Stimulated activated CD8-positive, alpha-beta memory T cell treated with anti-CD3 and anti-CD28 coated beads, Interleukin-7, amount 100 ng/mL, for 4 hours (primary cell): ENCODE results near the gene SLC2A9.
"Not testable (repeated sequence)": the region's sequence is repeated elsewhere in the genome, so short reads cannot be mapped to it uniquely, and the experiment has no call there.

Source experiments
- DNase-seq, 2 donors: peaks; one replicate each; pipeline ENCODE4 v3.0.0-alpha.2; 2020; ENCODE audit warnings: low read depth in 2 of 2

Gene SLC2A9

DNA sequence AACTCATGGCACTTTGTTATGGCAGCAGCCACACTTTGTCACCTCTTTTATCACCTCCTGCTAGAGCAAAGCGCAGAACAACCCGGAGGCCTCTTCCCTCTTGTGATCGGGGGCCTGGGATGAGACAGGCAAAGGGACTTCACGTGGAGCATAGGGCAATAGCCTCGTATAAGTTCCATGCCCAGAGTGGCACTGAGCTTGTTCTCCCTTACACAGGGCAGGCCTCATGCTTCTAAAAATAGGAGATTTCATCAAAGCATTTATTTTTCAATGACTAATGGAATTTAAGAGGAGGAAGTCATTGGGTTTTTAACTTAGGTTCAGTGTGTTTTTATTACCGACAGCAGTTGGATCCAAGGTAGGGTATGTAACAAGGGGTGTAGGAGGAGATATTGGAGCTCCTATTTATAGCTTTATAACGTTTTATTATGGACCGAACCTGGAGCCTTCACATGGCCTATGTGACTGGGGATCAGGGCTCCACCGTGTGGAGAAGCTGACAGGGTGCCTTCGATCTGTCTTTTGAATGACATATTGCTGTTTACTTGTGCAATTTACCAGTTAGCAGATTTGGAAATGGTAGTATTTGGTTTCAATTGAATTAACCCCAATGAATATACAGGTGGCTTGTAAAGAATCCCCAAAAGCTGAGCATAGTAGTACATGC, 93.8 kb downstream of the SLC2A9 start:
- no peak for DNase-seq

DNA sequence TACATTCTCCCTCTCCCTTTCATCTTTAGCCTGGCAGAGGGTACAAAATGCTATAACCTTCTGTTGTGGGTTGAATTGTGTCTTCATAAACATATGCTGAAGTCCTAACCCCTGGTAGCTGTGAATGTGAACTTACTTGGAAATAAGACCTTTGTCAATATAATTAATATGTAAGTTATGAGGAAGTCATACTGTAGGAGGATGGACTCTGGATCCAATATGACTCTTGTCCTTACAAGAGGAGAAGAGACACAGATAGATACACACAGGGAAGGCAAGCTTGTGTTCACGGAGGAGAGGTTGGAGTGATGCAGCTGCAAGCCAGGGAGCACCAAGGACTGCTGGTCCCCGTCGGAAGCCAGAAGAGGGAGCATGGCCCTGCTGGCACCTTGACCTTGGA, 94.7 kb downstream of the SLC2A9 start:
- no peak for DNase-seq

DNA sequence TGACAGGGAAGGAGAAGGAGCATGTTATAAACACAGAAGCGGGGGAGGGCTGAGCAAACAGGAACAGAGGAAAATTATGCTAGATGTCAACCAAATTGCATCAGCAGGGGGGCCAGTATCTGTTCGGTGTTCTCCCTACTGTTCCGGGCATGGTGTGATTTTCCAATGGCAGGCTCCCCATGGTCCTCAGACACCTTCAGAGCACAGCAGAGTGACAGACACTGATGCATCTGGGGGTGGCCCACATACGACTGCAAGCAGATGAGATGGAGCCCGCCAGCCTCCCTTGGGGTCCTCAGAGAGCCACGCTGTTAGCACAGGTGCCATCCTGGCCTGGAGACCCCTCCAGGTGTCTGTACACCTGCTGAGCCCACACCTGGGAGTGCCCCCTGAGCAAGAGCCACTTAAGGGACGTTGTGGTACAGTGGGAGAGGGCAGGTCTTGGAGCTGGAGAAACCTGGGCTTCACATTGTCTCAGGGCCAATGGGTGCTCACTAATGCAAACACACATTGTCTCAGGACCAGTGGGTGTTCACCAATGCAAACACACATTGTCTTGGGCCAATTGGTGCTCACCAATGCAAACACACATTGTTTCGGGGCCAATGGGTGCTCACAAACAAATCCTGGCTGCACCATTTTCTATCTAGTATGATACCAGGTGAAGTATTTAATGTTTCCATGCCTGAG, 95.4 kb downstream of the SLC2A9 start:
- no peak for DNase-seq

DNA sequence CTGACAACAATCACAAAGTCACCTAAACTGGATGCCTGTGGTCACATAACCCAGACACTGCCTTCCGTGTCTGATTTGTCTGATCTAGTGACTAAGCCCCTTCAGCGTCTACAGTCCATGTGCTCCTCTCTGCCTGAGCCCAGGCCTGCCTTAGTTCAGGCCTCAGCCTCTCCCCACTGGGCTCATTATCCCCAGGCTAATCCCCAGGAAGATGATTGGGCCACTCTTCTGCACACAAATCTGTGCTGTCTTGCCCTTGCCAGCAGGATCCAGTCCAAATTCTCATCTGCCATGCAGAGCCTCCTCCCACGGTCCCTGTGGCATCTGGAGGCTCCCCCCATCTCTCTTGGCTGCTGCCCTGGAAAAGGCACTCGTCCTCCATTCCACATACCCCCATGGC, 96.5 kb downstream of the SLC2A9 start:
- no peak for DNase-seq

DNA sequence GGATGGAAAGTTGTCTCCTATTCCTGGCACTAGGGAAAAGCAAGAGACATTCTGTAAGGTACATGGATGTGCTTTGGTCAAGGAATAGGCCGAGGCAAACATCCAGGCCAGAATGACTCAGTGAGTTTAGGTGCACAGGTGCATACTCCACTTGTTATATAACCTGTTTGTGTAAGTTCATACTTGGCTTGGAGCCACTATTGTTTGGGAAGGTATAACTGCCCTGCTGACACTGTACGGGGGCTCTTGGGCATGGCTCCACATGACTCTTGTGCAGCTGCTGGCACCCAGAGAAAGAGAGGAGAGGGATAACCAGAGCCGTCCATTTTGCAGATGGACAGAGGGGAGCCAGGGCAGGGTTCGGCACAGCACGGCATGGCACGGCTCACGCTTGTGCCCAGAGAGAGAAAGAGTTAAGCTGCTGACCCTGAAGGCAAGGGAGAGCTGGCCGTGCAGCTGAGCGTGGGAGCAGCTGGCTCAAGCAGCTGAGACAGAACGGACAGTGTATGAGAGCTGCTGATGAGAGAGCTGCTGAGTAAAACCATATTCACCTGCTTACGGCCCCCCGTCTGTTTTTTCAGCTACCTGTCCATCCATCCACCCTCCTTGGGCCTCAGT, 98.0 kb downstream of the SLC2A9 start:
- DNase-seq, result no peak

DNA sequence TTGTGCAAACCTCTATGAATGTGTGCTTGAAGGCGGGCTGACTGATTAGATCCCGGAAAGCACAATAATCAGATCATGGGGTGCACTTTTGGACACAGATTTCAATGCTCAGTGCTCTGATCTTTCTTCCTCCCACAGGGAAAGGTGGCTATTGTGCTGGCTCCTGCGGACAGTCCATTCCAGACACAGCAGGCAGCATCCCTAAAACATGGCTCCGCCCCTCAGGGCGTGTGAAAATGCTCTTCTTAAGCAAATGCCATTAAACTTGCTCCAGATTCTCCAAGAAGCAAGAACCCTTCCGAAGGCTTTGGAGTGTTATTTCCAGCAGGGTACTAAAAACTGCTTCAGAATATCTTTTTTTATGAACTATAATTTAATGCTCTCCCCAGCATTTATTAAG, 100.0 kb downstream of the SLC2A9 start:
- DNase-seq, result no peak

DNA sequence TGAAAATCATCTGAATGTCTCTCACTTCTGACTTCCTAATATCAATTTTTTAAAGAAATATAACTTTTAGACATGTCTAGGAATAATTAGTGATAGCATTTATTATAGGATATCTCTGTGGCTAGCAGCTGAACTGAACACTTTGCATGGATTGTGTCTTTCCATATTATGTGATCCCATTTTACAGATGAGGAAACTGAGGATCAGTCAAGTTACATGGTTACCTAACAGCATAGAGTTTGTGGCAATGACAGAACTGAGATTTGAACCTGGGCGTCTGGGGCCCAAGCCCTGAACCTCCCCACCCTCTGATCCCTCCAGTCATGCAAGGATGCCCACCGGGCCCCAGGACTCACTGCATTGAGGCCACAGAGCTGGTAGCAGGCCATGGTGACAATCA, 101.3 kb downstream of the SLC2A9 start:
- no peak for DNase-seq

DNA sequence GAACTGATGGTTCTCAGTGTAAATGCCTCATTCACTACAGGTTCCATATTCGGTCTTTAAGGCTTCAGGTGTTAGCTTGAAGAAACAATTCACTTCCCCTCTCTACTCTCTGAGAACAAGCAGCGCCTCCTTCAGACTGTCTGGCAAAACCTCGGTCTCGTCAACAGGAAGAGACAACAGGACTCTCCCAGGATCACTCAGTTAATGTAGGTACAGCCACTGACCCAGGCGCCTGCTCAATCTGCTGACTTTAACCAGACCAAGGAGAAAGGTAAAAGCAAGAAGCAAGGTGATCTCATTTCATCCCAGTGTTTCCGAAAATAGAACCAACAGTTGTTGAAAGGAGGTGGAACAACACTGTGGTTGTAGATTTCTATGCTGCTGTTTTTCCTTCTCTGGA, 102.2 kb downstream of the SLC2A9 start:
- no peak for DNase-seq

DNA sequence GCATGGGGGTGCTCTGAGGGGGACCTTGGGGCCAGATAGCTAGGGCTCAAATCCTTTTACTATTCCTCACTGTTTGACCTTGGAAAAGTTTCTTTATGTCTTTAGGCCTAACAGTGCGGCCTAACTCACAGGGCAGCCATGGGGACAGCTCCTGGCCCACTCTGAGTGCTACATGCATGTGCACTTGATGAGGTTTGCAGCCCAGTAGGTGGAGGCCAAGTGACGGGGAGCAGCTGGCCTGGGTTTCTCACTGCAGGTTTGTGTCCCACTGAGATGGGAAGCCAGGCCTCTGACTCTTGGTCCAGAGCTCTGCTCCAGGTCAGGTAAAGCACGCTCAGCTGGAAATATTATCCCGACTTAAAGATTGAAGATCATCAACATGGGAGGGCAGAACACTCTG, 102.8 kb downstream of the SLC2A9 start:
- DNase-seq, result no peak

DNA sequence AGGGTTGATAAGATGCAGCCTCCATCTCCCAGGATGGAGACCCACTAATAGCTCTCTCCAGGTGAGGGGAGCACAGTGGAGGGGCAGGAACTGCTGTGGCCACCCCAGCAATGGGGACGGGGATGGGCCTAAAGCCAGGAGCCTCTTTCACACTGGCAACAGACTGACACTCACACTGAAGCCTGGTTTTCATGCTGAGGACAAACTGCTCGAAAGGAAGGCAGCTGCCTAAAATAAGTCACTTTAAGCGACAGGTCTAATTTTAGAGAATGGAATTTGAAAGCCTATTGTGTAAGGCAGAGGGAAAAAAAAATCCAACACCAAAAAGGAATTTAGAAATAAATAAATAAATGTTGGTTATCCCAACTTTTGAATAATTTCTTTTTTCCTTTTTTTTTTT, 104.4 kb downstream of the SLC2A9 start:
- DNase-seq, result no peak

DNA sequence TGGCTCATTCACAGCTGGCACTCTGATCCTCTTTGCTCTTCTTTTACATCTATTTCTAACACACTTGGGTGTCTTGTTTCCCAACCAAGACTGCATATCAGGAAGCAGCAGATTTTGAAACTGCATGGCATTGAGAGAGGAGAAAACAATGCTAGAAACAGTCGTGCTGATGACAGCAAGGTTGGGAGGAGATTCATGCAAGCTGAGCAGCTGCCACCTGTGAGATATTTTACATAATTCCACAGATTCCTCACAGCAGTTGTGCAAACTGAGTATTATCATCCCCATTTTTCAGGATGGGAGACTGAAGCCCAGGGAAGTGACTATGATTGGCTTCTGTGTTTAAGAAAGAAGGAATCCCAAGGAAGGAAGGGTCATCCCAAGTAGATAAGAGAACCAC, 105.0 kb downstream of the SLC2A9 start:
- no peak for DNase-seq

DNA sequence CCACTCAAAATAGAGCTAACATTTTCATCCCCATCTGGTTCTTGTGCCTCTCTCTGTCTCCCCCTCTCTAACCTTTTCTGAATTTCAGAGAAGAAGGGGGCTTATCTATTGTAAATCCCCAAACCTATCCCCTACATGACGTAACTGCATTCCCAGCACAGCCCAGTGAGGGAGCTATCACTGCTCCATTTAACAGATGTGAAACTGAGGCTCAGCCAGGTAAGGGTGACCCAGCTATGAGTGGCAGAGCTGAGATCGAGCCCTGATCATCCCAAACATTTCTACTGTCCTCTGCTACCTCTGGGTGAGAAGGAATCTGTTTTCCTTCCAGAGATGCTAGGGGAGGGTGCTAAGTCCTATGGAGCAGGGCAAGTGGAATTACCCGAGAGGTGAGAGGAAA, 107.5 kb downstream of the SLC2A9 start:
- no peak for DNase-seq

DNA sequence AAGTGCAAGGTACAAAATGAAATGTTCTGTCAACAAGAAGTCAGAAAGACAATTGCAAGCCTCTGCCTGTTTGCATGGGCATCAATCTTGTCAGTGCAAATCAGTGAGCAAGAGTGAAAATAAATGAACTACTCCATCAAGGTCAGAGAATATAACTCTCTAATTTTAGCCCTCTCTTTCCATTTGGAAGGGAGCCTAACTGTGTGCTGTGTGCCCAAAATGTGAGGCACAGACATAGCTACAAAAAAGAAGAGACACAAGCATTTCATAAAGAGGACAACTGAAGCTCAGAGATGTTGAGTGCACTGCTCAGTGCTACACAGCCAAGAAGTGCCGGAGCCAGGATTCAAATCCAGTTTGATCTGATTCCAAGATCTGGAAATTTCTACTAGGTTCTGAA, 114.3 kb downstream of the SLC2A9 start:
- DNase-seq, result no peak

DNA sequence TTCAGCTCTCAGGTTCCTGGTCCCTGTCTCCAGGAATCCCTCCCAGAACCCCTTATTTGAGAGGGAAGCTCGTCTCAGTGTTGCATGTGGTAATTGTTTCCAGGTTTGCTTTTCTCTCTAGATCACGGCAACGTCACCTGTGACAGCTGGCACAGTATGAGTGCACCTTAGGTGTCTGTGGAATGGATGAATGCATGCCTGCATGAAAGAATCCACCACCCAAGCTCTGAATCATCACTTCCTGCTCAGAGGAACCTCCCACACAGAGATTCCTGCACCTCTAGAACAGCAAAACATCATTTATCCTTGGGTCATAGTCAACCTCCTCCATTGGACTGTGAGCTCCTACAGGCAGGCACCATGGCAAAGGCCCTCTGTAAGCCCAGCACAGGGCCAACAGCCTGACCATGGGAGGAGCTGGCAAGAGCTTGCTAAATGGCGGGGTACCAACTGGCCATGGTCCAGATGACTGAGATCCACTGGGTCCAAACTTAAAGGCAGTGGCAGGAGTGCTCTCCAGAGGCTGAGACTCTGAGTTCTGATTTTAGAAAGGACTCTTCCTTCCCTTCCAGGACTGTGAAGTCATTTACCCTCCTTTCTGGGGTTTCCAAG, 116.2 kb downstream of the SLC2A9 start:
- no peak for DNase-seq

DNA sequence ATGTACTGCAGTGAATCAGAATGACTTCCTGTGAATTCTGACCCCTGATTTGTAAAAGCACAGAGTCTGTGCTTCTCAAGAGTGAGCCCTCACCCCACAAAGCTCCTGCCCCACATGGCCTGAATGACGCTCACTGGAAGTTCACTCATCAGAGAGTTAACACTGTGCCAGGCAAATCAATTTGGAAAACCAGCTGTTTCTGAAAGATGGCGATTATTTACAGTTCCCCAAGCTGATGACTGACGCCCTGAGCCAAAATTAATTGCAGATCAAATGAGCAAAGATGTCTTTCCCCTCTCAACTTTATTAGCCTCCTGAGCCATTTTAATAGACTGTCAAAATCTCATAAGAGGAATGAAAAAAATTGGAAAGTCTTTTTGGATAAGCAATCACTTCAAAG, 118.0 kb downstream of the SLC2A9 start:
- no peak for DNase-seq

DNA sequence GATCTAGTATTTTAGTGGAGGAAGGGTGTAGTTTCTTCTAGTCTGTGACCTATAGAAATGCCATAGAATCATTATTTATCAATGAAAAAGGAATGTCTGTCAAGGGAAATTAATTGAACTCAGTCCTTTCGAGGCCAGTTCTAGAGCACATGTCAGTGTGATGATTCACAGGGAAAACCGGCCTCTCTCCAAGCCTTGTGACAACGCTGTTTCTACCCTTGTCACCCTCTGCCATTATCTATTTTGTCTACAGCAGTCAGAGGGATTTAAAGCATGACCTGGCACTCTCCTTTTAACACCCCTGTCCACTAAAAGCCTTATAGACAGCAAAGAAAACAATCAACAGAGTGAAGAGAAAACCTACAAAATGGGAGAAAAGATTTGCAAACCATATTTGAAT, 120.0 kb downstream of the SLC2A9 start:
- no peak for DNase-seq

DNA sequence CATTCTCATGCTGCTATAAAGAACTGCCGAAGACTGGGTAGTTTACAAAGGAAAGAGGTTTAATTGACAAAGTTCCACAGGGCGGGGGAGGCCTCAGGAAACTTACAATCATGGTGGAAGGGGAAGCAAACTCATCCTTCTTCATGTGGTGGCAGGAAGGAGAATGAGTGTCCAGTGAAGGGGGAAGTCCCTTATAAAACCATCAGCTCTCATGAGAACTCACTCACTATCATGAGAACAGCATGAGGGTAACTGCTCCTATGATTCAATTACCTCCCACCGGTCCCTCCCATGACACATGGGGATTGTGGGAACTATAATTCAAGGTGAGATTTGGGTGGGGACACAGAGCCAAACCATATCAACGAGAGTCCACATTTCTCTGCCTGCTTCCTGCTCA, 120.7 kb downstream of the SLC2A9 start:
- DNase-seq, result not testable (repeated sequence)

DNA sequence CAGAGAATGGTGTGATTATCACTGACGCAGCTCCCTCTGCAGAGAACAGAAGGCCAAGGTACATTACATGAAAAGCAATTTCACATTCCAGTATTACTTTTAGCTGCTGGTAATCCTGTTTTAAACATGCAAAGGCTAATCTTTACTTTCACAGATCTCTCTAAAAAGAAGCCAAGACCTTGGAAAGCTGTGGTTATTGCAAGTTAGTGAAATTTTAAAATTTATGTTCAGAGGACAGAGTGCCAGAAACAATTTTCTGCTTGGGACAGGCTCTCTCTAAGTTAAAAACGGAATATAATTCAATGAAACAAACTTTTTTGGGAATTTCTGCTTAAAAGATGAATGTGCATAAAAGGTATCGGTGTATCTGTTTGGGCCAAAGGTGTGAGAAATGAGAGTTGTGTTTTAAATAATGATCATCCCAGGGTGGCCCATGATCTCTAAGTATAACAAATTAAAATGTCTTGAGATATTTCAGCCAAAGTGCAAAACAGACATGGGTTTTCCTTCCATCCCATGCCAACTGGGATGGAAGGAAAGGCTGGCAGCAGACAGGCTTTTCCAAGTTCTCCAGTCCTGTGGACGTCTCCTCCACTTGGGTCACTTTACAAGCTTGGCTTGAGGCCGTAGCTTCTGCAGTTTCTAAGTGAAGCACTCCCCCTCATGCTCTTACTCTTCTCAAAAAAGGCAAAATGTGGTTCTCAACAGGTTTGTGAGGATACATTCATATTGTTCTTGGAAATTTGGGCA, 121.8 kb downstream of the SLC2A9 start:
- DNase-seq, result no peak

DNA sequence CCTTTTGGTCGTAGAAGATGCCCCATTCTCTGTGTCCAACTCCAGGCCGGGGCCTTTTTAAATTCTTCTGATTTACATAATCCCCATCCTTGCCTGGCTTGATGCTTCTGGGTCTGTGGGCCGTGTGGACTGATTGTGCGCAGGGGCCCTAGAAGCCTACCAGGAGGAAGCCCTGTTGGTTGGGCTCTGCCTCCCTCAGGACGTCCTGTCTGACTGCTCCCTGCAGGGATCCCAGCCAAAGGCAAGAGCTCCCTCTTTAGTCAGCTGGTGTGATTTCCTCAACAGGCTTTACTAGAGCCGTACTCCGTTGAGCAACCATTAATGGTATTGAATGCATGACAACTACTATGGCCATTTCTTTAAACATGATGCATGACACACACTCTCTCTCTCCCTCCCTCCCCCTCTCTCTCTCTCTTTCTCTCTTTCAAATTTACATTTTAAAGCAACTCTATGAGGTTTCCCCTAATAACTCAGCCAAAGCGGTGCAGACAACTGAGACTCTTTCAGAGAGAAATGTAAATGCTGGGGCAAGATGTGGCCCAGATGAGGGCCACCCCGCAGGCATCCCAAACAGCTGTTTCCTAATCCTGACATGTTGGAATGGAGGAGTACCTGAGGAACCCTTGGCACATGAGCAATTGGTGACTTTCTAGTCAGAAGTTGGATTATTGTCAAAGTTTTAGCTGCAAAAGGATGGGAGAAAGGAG, 122.5 kb downstream of the SLC2A9 start:
- no peak for DNase-seq

DNA sequence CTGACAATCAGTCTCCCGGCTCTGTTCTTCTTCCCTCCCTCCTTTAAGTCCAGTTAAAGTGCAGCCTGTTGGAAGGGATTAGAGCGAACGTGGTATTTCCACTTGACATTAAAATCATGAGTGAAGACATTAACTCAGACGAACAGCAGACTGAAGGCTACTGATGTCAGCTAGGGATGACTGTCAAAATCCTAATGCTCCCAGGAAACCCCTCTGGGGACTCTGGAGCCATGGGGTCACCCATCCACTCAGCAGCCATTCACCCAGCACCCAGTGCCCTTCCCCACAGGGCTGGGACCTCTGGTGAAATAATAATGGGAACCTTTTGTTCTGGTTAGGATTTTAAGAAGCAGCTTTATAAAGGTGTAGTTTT, 126.0 kb downstream of the SLC2A9 start:
- DNase-seq, result no peak

DNA sequence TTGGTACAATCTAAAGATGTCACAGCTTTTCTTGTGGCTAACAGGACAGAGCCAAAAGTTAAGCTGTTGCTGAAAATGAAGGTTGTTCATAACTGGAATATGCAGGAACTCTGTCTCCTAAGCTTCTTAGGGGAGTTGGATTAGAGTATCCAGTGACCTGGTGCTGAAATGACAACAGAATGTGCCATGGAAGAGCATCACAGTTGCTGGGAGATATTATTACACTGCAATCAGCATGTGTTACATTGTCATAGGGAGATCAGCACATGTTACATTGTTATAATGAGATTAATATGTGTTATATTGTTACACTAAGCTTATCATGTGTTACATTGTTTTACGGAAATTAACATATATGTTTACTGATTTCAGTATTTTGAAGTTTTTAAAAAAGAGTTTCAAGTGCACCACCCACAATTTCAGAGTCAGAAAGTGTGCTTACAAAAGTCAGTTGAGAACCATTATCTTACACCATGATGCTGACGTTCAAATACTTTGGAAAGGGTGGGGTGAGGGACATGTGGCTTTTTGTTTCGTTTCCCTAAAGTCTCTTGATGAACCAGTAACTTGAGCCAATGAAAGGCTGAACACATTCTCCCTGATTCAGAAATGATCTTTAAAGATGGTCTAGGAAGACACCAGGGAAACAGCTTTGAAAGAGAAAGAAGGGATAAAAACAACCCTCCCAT, 126.5 kb downstream of the SLC2A9 start:
- no peak for DNase-seq
